RWPE1 (cell line): ENCODE measurements around the gene ZNF678.

Source experiments
- CTCF ChIA-PET: fragments of 350-600 bp; sonication (Branson Sonifier 250); formaldehyde crosslinking; extraction: SDS; loops from one replicate; lab custom pipeline; 2021; lab: Yijun Ruan, JAX
- POLR2A ChIA-PET: fragments of 400-600 bp; formaldehyde crosslinking; extraction: SDS; loops from one replicate; lab custom pipeline; 2020; ENCODE audit warnings: antibody characterized with exemption; ENCODE audit not compliant: low non-redundant PET; lab: Yijun Ruan, JAX
- DNase-seq: peaks from one replicate; pipeline ENCODE4 v3.0.0; 2012; ENCODE audit warnings: low spot score
- H3K27ac ChIP-seq: fragments of 450-650 bp; 2 replicates; pipeline ENCODE4 v1.5.1; 2017
- CTCF ChIP-seq: fragments of 450-650 bp; conservative IDR thresholded peaks from 2 replicates; pipeline ENCODE4 v1.5.1; 2017; ENCODE audit warnings: low read depth, mild to moderate bottlenecking

ZNF678 gene

DNA sequence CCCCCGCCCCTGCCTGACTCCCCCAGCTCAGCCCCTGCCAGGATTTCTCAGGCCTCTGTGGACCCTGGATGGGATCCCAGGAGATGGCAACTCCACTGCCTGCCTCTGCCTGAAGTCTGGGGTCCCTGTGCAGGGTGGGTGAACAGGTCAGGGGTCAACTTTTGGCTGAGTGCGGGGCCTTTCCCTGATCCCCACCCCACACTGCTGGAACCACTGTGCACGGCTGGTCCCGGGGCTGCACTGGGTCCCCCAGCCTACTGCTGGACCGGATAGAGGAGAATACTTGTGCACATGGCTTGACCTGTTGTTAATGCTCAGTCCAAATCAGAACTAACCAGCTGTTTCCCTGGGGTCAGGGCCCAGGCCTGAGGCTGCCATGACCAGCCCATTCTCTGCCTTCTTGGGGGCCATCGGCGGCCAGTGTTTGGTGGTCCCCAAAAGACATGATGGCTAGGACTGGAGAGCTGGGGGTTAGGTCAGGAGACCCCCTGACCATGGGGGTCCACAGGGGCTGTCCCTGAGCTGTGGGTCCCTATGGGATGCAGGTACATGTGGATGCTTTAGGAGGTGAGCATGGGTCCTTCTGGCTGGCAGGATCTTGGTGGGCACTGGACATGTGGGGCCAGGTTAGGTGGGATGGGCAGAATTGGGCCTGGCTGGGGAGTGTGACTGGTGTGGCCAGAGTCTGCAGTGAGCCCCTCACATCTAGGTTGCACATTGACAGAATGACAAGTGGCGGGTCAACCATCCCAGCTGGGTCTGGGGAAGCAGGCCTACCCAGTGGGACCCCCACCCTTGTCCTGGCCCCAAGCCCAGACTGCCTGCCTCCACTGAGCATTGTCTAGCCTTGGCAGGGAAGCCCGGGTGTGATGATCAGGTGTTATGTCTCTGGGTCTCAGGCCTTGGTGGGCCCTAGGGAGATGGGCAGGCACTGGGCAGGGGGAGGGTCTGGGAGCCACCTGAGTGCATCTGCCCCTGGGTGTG lies 19.0 kb upstream of the ZNF678 start:
- DNase-seq = no peak
- CTCF ChIA-PET = interaction anchor here (0.6 kb wide), 1 partner anchor 72 kb away, joined by 3 read pairs; no protein-coding TSS in a partner anchor
- POLR2A ChIA-PET = no interaction called here
- no peak overlapping the region for H3K27ac ChIP-seq
- no peak for TF ChIP-seq CTCF

DNA sequence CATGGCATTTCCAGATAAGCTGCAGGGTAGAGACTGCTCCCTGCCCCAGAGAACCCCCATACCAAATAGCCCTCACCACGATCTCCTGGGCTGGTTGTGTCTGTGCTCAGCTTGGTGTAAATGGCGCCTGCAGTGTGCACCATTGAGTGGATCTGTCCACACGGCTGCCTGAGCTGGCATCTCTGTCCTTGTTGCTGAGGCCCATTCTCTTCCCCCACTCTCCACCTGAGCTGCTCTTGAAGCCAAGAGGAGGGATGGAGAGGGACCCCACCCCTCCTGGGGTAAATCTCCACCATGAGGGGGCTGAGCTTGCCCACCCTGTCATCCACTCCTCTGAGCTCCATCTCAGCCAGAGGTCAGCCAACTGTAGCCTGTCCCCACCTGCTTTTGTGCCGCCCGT lies 18.0 kb upstream of the ZNF678 start:
- no peak overlapping the region for H3K27ac ChIP-seq
- no peak for TF ChIP-seq CTCF
- no peak for DNase-seq
- POLR2A ChIA-PET = no interaction called here
- CTCF ChIA-PET = no interaction called here

DNA sequence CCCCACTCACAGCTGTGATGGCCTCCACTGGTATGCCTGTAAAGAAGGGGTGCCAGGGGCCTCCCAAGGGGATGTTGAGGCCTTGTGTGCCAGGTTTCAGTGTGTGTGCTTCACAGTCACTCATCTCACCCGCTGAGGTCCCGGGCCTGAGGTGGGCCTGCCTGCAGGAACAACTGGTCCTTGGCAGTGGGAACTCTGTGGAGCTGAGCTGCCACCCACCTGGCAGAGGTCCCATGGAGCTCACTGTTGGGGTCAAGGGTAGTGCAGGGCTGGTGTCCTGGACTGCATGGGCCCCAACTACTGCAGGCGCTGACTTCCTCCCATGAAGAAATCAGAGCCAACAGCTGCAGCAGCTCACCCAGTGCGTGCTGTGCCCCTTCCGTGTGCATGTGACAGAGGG lies 17.3 kb upstream of the ZNF678 start:
- no peak for DNase-seq
- ChIA-PET POLR2A (no interaction called here), CTCF (interaction anchor here (0.6 kb wide), 2 partner anchors 99 to 601 kb away, joined by 4 read pairs; no protein-coding TSS in a partner anchor)
- no peak for TF ChIP-seq CTCF
- H3K27ac ChIP-seq = no peak overlapping the region

GRCh38 chr1:227546598-227547309 lies 16.6 kb upstream of the ZNF678 start:
- TF ChIP-seq CTCF = no peak
- no peak for DNase-seq
- ChIA-PET POLR2A (no interaction called here), CTCF (interaction anchor here (0.6 kb wide), 3 partner anchors 7 to 601 kb away, joined by 3 to 8 read pairs (median 4); no protein-coding TSS in a partner anchor)
- no peak overlapping the region for H3K27ac ChIP-seq

DNA sequence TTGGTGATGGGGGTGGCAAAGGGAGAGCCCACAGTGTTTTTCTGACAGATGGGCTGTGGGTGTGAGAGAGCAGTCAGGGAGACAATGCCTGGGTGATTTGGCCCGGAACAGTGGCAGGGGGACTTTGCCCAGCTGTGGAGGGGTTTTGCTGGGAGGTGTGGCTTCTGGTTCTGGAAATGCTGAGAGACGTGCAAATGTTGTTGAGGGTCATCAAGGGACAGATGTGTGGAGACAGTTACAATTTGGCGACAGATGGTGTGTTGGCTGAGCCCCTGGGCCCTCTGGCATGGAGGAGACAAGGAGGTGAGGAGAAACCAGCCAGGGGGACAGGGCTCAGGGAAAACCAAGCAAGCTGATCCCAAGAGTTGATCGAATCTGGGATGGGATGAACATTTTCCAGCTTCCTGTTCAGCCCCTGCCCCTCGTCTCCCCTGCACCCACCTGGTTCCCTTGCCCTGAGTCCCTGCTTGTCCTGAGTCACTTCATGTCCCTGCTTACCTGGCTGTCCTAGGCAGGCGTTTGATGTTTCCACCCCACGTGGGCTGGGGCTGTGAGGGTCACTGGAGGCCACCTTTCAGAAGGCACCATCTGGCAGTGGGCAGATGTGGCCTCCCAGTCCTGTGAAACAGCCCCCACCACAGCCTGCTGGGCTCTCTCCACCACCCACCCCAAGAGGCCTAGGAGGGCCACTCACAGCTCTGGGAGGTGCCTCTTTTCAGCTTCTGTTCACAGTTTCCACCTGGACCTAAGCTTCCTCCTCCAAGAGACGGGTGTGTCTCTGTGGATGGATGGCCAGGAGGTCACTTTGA lies 15.8 kb upstream of the ZNF678 start:
- TF ChIP-seq CTCF = no peak
- POLR2A ChIA-PET = no interaction called here
- CTCF ChIA-PET = interaction anchor here (0.6 kb wide), 2 partner anchors 8 to 18 kb away, joined by 3 to 8 read pairs; no protein-coding TSS in a partner anchor
- DNase-seq = no peak
- H3K27ac ChIP-seq = no peak overlapping the region

DNA sequence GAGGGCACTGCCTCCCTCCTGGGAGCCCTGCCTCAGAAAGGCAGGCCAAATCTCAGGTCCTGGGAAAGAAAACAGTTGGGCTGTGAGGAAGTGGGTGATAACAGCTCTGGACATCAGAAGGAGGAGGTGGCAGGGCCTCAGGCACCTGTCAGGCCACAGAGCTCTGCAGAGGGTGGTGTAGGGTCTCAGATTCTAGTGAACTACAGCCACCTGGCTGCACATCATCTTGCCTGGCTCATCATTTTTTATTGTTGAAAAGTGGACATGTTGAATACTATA lies 15.3 kb upstream of the ZNF678 start:
- no peak overlapping the region for H3K27ac ChIP-seq
- ChIA-PET CTCF (no interaction called here), POLR2A (no interaction called here)
- TF ChIP-seq CTCF = no peak
- no peak for DNase-seq
